IPS DF 6.9 (cell line): Measurements from ENCODE around the gene ERMN.

ENCODE experiments used
- DNase-seq: peaks from one replicate; pipeline ENCODE4 v3.0.0-alpha.2; 2013; ENCODE audit warnings: low read depth, low spot score
- H3K27ac ChIP-seq: one replicate; pipeline ENCODE4 v1.5.1; 2013; ENCODE audit warnings: low read length, control low read depth
- H3K27me3 ChIP-seq: 2 replicates; pipeline ENCODE4 v1.6.1; 2013; ENCODE audit warnings: mild to moderate bottlenecking, low read length; ENCODE audit not compliant: control insufficient read depth, insufficient read depth
- H3K36me3 ChIP-seq: 2 replicates; pipeline ENCODE4 v1.6.1; 2013; ENCODE audit warnings: low read length; ENCODE audit not compliant: control insufficient read depth, insufficient read depth
- H3K4me1 ChIP-seq: 2 replicates; pipeline ENCODE4 v1.6.1; 2013; ENCODE audit warnings: low read length; ENCODE audit not compliant: control insufficient read depth, insufficient read depth
- H3K4me3 ChIP-seq: 2 replicates; pipeline ENCODE4 v1.5.1; 2013; ENCODE audit warnings: mild to moderate bottlenecking, low read length
- H3K9me3 ChIP-seq: 2 replicates; pipeline ENCODE4 v1.6.1; 2013; ENCODE audit warnings: low read length, inconsistent platforms; ENCODE audit not compliant: control insufficient read depth, insufficient read depth
- WGBS: extraction: QIAGEN DNeasy Blood & Tissue Kit; methylation state at CpG from one replicate; pipeline ENCODE4 v1.1.7; 2013; ENCODE audit warnings: mixed read lengths, missing lambda C conversion rate; ENCODE audit not compliant: insufficient read length, insufficient coverage; 5-methylcytosine and 5-hydroxymethylcytosine counted together

The ERMN gene

GRCh38 chr2:157312866-157313486 is 12.6 kb downstream of the ERMN start:
- no peaks in the 10 kb centered on the region for H3K27me3 ChIP-seq
- DNase-seq: no peak
- H3K4me1 ChIP-seq: no peaks in the 10 kb centered on the region
- no CpG with 5 or more reads among the region's 1 CpG for WGBS
- H3K36me3 ChIP-seq: no peaks in the 10 kb centered on the region
- no peaks in the 10 kb centered on the region for H3K9me3 ChIP-seq
- no peak overlapping the region for H3K27ac ChIP-seq
- H3K4me3 ChIP-seq: no peak overlapping the region

- H3K4me1 ChIP-seq: no peaks in the 10 kb centered on the region
- H3K27me3 ChIP-seq: no peaks in the 10 kb centered on the region
- H3K4me3 ChIP-seq: no peak overlapping the region
- H3K27ac ChIP-seq: no peak overlapping the region
- no peaks in the 10 kb centered on the region for H3K36me3 ChIP-seq
- no peak for DNase-seq
- WGBS: no CpG with 5 or more reads among the region's 1 CpG
- H3K9me3 ChIP-seq: no peaks in the 10 kb centered on the region
Measured at GRCh38 chr2:157311706-157312105, 13.9 kb downstream of the ERMN start.

DNA sequence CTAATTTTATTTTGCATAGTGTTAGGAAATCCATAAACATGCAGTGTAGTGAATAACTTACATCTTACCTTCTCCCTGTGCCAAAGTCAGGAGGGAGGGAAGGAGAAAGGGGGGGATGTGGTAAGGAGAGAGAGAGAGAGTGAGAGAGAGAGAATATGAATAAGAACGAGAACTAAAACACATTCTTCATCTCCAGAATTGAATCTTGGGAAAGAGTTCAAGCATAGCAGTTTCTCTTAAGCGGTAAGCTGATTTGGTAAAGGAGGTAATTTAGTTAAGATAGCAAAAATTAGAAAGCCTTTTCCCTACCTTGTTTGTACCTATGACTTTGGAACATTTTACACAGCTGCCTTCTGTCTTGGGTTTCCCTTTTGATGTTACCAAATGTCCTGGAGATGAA is 15.7 kb downstream of the ERMN start:
- H3K9me3 ChIP-seq: no peaks in the 10 kb centered on the region
- no peak for DNase-seq
- H3K4me3 ChIP-seq: no peak overlapping the region
- no peaks in the 10 kb centered on the region for H3K27me3 ChIP-seq
- H3K36me3 ChIP-seq: no peaks in the 10 kb centered on the region
- H3K4me1 ChIP-seq: no peaks in the 10 kb centered on the region
- no peak overlapping the region for H3K27ac ChIP-seq
- WGBS: no CpG with 5 or more reads among the region's 2 CpGs

- H3K4me3 ChIP-seq: no peak overlapping the region
- H3K27ac ChIP-seq: no peak overlapping the region
- no peak for DNase-seq
- no CpG with 5 or more reads among the region's 1 CpG for WGBS
- H3K9me3 ChIP-seq: no peaks in the 10 kb centered on the region
- H3K36me3 ChIP-seq: no peaks in the 10 kb centered on the region
- no peaks in the 10 kb centered on the region for H3K27me3 ChIP-seq
- H3K4me1 ChIP-seq: no peaks in the 10 kb centered on the region
Measured at GRCh38 chr2:157307021-157307420, 18.6 kb downstream of the ERMN start.

- Histone ChIP-seq H3K9me3 (no peaks in the 10 kb centered on the region), H3K27ac (no peak overlapping the region), H3K4me1 (no peaks in the 10 kb centered on the region), H3K27me3 (no peaks in the 10 kb centered on the region), H3K4me3 (no peak overlapping the region), H3K36me3 (no peaks in the 10 kb centered on the region)
- no peak for DNase-seq
- no CpG with 5 or more reads among the region's 4 CpGs for WGBS
Measured at GRCh38 chr2:157305723-157306110, 19.9 kb downstream of the ERMN start.

- H3K27ac ChIP-seq: no peak overlapping the region
- H3K4me1 ChIP-seq: no peaks in the 10 kb centered on the region
- H3K36me3 ChIP-seq: no peaks in the 10 kb centered on the region
- no CpG with 5 or more reads among the region's 3 CpGs for WGBS
- DNase-seq: no peak
- H3K4me3 ChIP-seq: no peak overlapping the region
- no peaks in the 10 kb centered on the region for H3K9me3 ChIP-seq
- no peaks in the 10 kb centered on the region for H3K27me3 ChIP-seq
Measured at GRCh38 chr2:157304811-157305722, 20.6 kb downstream of the ERMN start.

- Histone ChIP-seq H3K4me3 (no peak overlapping the region), H3K36me3 (no peaks in the 10 kb centered on the region), H3K4me1 (no peaks in the 10 kb centered on the region), H3K27me3 (no peaks in the 10 kb centered on the region), H3K9me3 (no peaks in the 10 kb centered on the region), H3K27ac (no peak overlapping the region)
- no CpG with 5 or more reads among the region's 2 CpGs for WGBS
- DNase-seq: no peak
Measured at GRCh38 chr2:157303612-157304011, 22.0 kb downstream of the ERMN start.

DNA sequence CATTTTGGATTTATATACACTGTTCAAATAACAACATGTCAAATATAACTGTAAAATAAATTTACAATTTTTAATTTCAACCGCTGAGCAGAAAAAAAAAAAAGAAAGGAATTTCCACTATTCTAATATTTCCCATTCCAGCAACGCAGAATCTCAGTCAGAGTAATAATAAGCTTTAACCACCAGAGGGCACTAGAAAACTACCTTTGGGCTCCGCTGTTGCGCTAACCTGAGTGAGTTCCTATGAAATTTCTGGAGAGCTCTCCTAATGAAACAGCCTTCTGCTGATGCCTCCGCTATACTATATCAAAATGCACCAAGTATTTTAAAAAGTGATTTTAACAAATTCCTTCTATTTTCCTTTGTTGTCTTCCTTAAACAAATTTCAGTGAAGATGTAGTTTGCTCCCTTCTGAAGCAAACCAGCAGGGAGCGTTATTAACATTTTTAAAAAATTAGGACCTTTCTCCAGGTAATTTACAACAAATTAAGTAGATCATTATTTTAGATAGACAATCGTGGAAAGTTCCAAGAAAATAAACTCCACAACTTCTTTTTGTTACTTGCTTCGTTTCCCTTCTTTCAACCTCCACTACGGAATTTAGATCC is 23.0 kb downstream of the ERMN start:
- no peaks in the 10 kb centered on the region for H3K4me1 ChIP-seq
- H3K9me3 ChIP-seq: no peaks in the 10 kb centered on the region
- H3K27me3 ChIP-seq: no peaks in the 10 kb centered on the region
- DNase-seq: peak; percentile 16
- no CpG with 5 or more reads among the region's 9 CpGs for WGBS
- H3K36me3 ChIP-seq: no peaks in the 10 kb centered on the region
- no peak overlapping the region for H3K4me3 ChIP-seq
- H3K27ac ChIP-seq: no peak overlapping the region

DNA sequence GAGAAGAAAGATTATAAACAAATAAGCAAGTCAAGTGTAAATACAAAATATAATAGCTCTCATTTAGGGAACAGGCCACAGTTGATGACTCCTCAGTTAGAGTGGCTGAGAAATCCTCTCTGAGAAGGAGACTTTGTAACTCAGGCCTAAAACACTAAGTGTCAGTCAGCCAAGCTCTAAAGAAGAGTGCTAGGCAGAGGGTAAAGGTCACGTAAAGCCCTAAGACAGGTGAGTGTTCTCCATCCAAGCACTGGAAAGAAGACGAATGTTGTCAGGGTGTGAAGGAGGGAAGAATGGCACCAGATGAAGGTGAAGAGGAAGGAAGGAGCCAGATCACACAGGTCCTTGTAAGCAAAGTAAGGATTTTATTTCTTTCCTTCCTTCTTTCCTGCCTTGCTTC is 24.3 kb downstream of the ERMN start:
- no CpG with 5 or more reads among the region's 2 CpGs for WGBS

DNA sequence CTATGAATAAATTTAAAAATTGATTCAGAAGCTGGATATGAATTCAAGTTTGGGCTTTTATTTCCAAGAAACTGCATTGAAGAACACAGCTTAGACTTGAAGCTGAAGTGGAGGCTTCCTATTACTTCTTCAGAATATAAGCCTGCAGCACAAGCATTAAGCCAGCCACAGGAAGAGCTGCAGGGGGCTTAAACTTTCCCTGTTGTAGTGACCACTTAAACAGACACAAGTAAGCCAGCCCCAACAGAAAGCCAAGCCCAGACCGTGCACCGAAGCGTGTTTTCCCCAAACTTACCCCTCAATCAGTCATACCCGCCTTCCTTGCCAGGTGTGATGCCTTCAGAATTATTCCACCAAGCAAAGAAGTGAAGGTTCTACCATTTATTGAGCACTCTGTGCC is 28.7 kb downstream of the ERMN start:
- WGBS: no CpG with 5 or more reads among the region's 4 CpGs
- no peak for DNase-seq
- no peak overlapping the region for H3K27ac ChIP-seq
- H3K4me3 ChIP-seq: no peak overlapping the region
- H3K36me3 ChIP-seq: no peaks in the 10 kb centered on the region
- H3K4me1 ChIP-seq: no peaks in the 10 kb centered on the region
- H3K27me3 ChIP-seq: no peaks in the 10 kb centered on the region
- no peaks in the 10 kb centered on the region for H3K9me3 ChIP-seq

More for the DNA sequence above, 24.3 kb downstream of the ERMN start:
- no peaks in the 10 kb centered on the region for H3K36me3 ChIP-seq
- H3K27me3 ChIP-seq: no peaks in the 10 kb centered on the region
- no peak overlapping the region for H3K4me3 ChIP-seq
- no peak overlapping the region for H3K27ac ChIP-seq
- H3K4me1 ChIP-seq: no peaks in the 10 kb centered on the region
- no peaks in the 10 kb centered on the region for H3K9me3 ChIP-seq
- no peak for DNase-seq
